HG02642 (cell line): ENCODE measurements around the gene TXNDC2.

ENCODE experiments used
- ATAC-seq: cut with Tn5 transposase; IDR thresholded peaks from one replicate; pipeline ENCODE4 v1.9.1; 2021; ENCODE audit warnings: mild to moderate bottlenecking; ENCODE audit not compliant: unreplicated experiment, poor library complexity

The TXNDC2 gene

GRCh38 chr18:9926977-9927376, 41.2 kb downstream of the TXNDC2 start:
- ATAC-seq: no peak

GRCh38 chr18:9927392-9928063, 41.8 kb downstream of the TXNDC2 start:
- no peak for ATAC-seq

GRCh38 chr18:9928646-9929259, 43.0 kb downstream of the TXNDC2 start:
- ATAC-seq: no peak

- ATAC-seq: no peak
These were observed 44.6 kb downstream of the TXNDC2 start for GRCh38 chr18:9930299-9930884.

- no peak for ATAC-seq
These were observed 45.4 kb downstream of the TXNDC2 start for GRCh38 chr18:9931146-9931545.

- ATAC-seq: no peak
These were observed 45.9 kb downstream of the TXNDC2 start for GRCh38 chr18:9931678-9932077.

GRCh38 chr18:9933865-9934264, 48.1 kb downstream of the TXNDC2 start:
- ATAC-seq: no peak

GRCh38 chr18:9934274-9934673, 48.5 kb downstream of the TXNDC2 start:
- ATAC-seq: no peak
